H1 (cell line): ENCODE measurements around the gene TNIK. TPM values are rescaled to one million over a fixed set of nuclear protein-coding genes. Genes with fewer than 3 reads are reported as not detected.

Experiments used
- CTCF ChIA-PET: fragments of 300-600 bp; sonication (Branson Sonifier 250); formaldehyde crosslinking; loops from one replicate; lab custom pipeline; 2021; ENCODE audit not compliant: partially characterized antibody; lab: Charles Lee
- POLR2A ChIA-PET: fragments of 300-600 bp; sonication (Branson Sonifier 250); formaldehyde crosslinking; loops from one replicate; lab custom pipeline; 2021; ENCODE audit warnings: inconsistent platforms; ENCODE audit not compliant: partially characterized antibody; lab: Charles Lee
- DNase-seq, 2 experiments: peaks; one replicate each; pipeline versions ENCODE4 v3.0.0 to v3.0.0-alpha.2; 2010 to 2022; ENCODE audit warnings: low spot score in 2 of 2, low read depth in 1 of 2, mixed read lengths in 1 of 2
- FAIRE-seq: peaks from 2 replicates; lab custom pipeline; 2011; peaks lifted over from hg19 to GRCh38; lab: Jason Lieb, UNC
- H2AFZ ChIP-seq: 2 replicates; pipeline ENCODE4 v1.8.1; 2012; ENCODE audit warnings: low read length, inconsistent platforms
- H2AK5ac ChIP-seq: 2 replicates; pipeline ENCODE4 v1.6.1; 2013; ENCODE audit warnings: low read depth, low read length
- H2BK120ac ChIP-seq: replicated peaks from 2 replicates; pipeline ENCODE3; 2013; ENCODE audit warnings: low read depth, low read length, inconsistent platforms
- H2BK12ac ChIP-seq: 2 replicates; pipeline ENCODE4 v1.6.1; 2013; ENCODE audit warnings: low read depth, low read length
- H2BK15ac ChIP-seq: 2 replicates; pipeline ENCODE4 v1.6.1; 2013; ENCODE audit warnings: low read length
- H2BK20ac ChIP-seq: 2 replicates; pipeline ENCODE4 v1.6.1; 2013; ENCODE audit warnings: low read length
- H2BK5ac ChIP-seq: 2 replicates; pipeline ENCODE4 v1.6.1; 2013; ENCODE audit warnings: low read depth, low read length
- H3K14ac ChIP-seq: 2 replicates; pipeline ENCODE4 v1.6.1; 2013; ENCODE audit warnings: inconsistent platforms; ENCODE audit not compliant: insufficient read length
- H3K18ac ChIP-seq: 2 replicates; pipeline ENCODE4 v1.6.1; 2013; ENCODE audit warnings: low read length; ENCODE audit errors: extremely low read depth
- H3K23ac ChIP-seq: 2 replicates; pipeline ENCODE4 v1.6.1; 2013; ENCODE audit warnings: inconsistent platforms; ENCODE audit not compliant: insufficient read length
- H3K23me2 ChIP-seq: 2 replicates; pipeline ENCODE4 v1.6.1; 2013; ENCODE audit warnings: low read depth, low read length
- H3K27ac ChIP-seq: 2 replicates; pipeline ENCODE4 v1.6.1; 2011; ENCODE audit warnings: low read depth, low read length, inconsistent platforms
- H3K27me3 ChIP-seq, 4 experiments: replicated peaks in 1 of 4; 1 replicate in 1 of 4; 2 replicates in 3 of 4; pipeline versions ENCODE4 v1.6.1 to v1.8.1; 2011 to 2013; ENCODE audit warnings: low read length in 3 of 4, mild to moderate bottlenecking in 3 of 4, inconsistent platforms in 2 of 4, mixed read lengths in 2 of 4, moderate library complexity in 1 of 4; ENCODE audit not compliant: control insufficient read depth in 3 of 4, insufficient read depth in 3 of 4; ENCODE audit errors: extremely low read depth in 1 of 4
- H3K36me3 ChIP-seq, 4 experiments: 2 replicates each; pipeline versions ENCODE4 v1.6.1 to v1.8.1; 2011 to 2013; ENCODE audit warnings: mild to moderate bottlenecking in 4 of 4, low read length in 3 of 4, moderate library complexity in 2 of 4, control low read depth in 1 of 4, inconsistent platforms in 1 of 4; ENCODE audit not compliant: insufficient read depth in 4 of 4, control insufficient read depth in 2 of 4
- H3K4ac ChIP-seq: replicated peaks from 2 replicates; pipeline ENCODE3; 2013; ENCODE audit warnings: low read length, low read depth, mixed read lengths, inconsistent platforms; ENCODE audit not compliant: insufficient read length
- H3K4me1 ChIP-seq, 4 experiments: replicated peaks in 1 of 4; 1 replicate in 1 of 4; 2 replicates in 3 of 4; pipeline versions ENCODE4 v1.6.1 to v1.8.1; 2011 to 2013; ENCODE audit warnings: low read length in 3 of 4, inconsistent platforms in 2 of 4, mixed read lengths in 1 of 4; ENCODE audit not compliant: insufficient read depth in 4 of 4, control insufficient read depth in 3 of 4
- H3K4me2 ChIP-seq, 2 experiments: 2 replicates each; pipeline versions ENCODE4 v1.6.1 to v1.8.1; 2011 to 2013; ENCODE audit warnings: low read depth in 2 of 2, low read length in 2 of 2, control low read depth in 1 of 2, inconsistent platforms in 1 of 2, mild to moderate bottlenecking in 1 of 2; ENCODE audit not compliant: insufficient read depth in 1 of 2
- H3K4me3 ChIP-seq, 4 experiments: fragments of 200-600, 300-600 bp in 1 of 4; sonication (generic), shearing (Covaris generic), sonication (Bioruptor Twin) in 1 of 4; 2 replicates each; pipeline versions ENCODE4 v1.5.1 to v1.8.1; 2011 to 2016; ENCODE audit warnings: low read length in 4 of 4, low read depth in 3 of 4, control low read depth in 2 of 4, inconsistent platforms in 2 of 4, mild to moderate bottlenecking in 2 of 4, mixed read lengths in 1 of 4, moderate library complexity in 1 of 4; ENCODE audit not compliant: insufficient read depth in 2 of 4; ENCODE audit errors: extremely low read depth in 1 of 4
- H3K56ac ChIP-seq: replicated peaks from 2 replicates; pipeline ENCODE3; 2013; ENCODE audit warnings: low read depth, mild to moderate bottlenecking, mixed read lengths, low read length, inconsistent platforms; ENCODE audit not compliant: insufficient read length
- H3K79me1 ChIP-seq: 2 replicates; pipeline ENCODE4 v1.6.1; 2013; ENCODE audit warnings: low read depth, low read length, control low read depth
- H3K79me2 ChIP-seq, 2 experiments: 2 replicates each; pipeline versions ENCODE4 v1.6.1 to v1.8.1; 2012 to 2013; ENCODE audit warnings: low read length in 2 of 2, mild to moderate bottlenecking in 2 of 2, inconsistent platforms in 1 of 2; ENCODE audit not compliant: insufficient read depth in 2 of 2, control insufficient read depth in 1 of 2
- H3K9ac ChIP-seq, 4 experiments: replicated peaks in 1 of 4; 1 replicate in 1 of 4; 2 replicates in 3 of 4; pipeline versions ENCODE4 v1.6.1 to v1.8.1; 2011 to 2013; ENCODE audit warnings: low read depth in 3 of 4, low read length in 3 of 4, control low read depth in 2 of 4, mild to moderate bottlenecking in 2 of 4, moderate library complexity in 2 of 4, inconsistent platforms in 1 of 4; ENCODE audit errors: extremely low read depth in 1 of 4
- H3K9me3 ChIP-seq, 2 experiments: 2 replicates each; pipeline versions ENCODE4 v1.6.1 to v1.8.1; 2012 to 2013; ENCODE audit warnings: mild to moderate bottlenecking in 2 of 2, moderate library complexity in 2 of 2, control low read depth in 1 of 2, inconsistent platforms in 1 of 2, low read depth in 1 of 2, low read length in 1 of 2, mixed read lengths in 1 of 2; ENCODE audit not compliant: insufficient read depth in 2 of 2
- H4K20me1 ChIP-seq, 2 experiments: replicated peaks in 1 of 2; 2 replicates each; pipeline versions ENCODE3 to v1.8.1; 2011 to 2013; ENCODE audit warnings: inconsistent platforms in 2 of 2, low read length in 2 of 2, mild to moderate bottlenecking in 1 of 2; ENCODE audit not compliant: insufficient read depth in 2 of 2, control insufficient read depth in 1 of 2
- H4K5ac ChIP-seq: 2 replicates; pipeline ENCODE4 v1.6.1; 2013; ENCODE audit warnings: low read length, low read depth, mixed read lengths, inconsistent platforms; ENCODE audit not compliant: insufficient read length
- H4K8ac ChIP-seq: 2 replicates; pipeline ENCODE4 v1.8.0; 2013; ENCODE audit warnings: mild to moderate bottlenecking, moderate library complexity, low read length, inconsistent platforms; ENCODE audit not compliant: insufficient read depth; ENCODE audit errors: extremely low read depth
- H4K91ac ChIP-seq: replicated peaks from 2 replicates; pipeline ENCODE3; 2013; ENCODE audit warnings: low read length, mixed read lengths, inconsistent platforms; ENCODE audit not compliant: insufficient read length
- CTCF ChIP-seq, 3 experiments: IDR thresholded peaks; 1 replicate in 2 of 3; 2 replicates in 1 of 3; pipeline versions ENCODE4 v1.5.1 to v1.6.1; 2011; ENCODE audit warnings: low read length in 3 of 3, mild to moderate bottlenecking in 3 of 3, inconsistent platforms in 2 of 3, low read depth in 1 of 3, moderate library complexity in 1 of 3; ENCODE audit not compliant: insufficient read depth in 1 of 3; ENCODE audit errors: control extremely low read depth in 1 of 3
- GTF2F1 ChIP-seq: IDR thresholded peaks from 2 replicates; pipeline ENCODE4 v1.6.1; 2012; ENCODE audit warnings: low read depth, low read length, improper control_type of control experiment, borderline replicate concordance
- JUND ChIP-seq: IDR thresholded peaks from 2 replicates; pipeline ENCODE4 v1.6.1; 2011; ENCODE audit warnings: mild to moderate bottlenecking, improper control_type of control experiment, low read length
- SAP30 ChIP-seq: fragments of 300-600 bp; sonication (generic); IDR thresholded peaks from 2 replicates; pipeline ENCODE4 v1.7.1; 2012; ENCODE audit warnings: low read length, moderate library complexity, mild to moderate bottlenecking, inconsistent platforms; ENCODE audit not compliant: insufficient read depth, insufficient replicate concordance
- SUZ12 ChIP-seq: fragments of 200-600 bp; sonication (generic); IDR thresholded peaks from 2 replicates; pipeline ENCODE4 v1.6.1; 2012; ENCODE audit warnings: mild to moderate bottlenecking, inconsistent platforms, low read length, moderate library complexity, mixed read lengths
- TAF1 ChIP-seq: IDR thresholded peaks from 2 replicates; pipeline ENCODE4 v1.6.1; 2011; ENCODE audit warnings: mild to moderate bottlenecking, low read depth, low read length
- WGBS, 2 experiments: shearing (Covaris generic) in 1 of 2; methylation state at CpG; one replicate each; pipeline versions ENCODE4 v1.1.6 to v1.1.7; 2013 to 2015; ENCODE audit warnings: low lambda C conversion rate in 2 of 2, mixed read lengths in 2 of 2, inconsistent platforms in 1 of 2, low coverage in 1 of 2, missing lambda C conversion rate in 1 of 2; ENCODE audit not compliant: insufficient replicate concordance in 2 of 2, insufficient coverage in 1 of 2, insufficient read length in 1 of 2; ENCODE audit errors: extremely low coverage in 1 of 2, missing lambda C conversion rate in 1 of 2; 5-methylcytosine and 5-hydroxymethylcytosine counted together
- polyA plus RNA-seq, 7 experiments: library from polyadenylated mRNA; depleted of rRNA in 3 of 7; stranded (reverse) in 5 of 7; unstranded in 2 of 7; fragments of >200 nt in 5 of 7; fragments of 200-250 nt in 2 of 7; gene quantifications; 1 replicate in 5 of 7; 2 replicates in 1 of 7; 4 replicates in 1 of 7; pipeline versions ENCODE4 v1.2.1 to v1.2.3, GENCODE V29; 2011 to 2013; ENCODE audit warnings: missing spikeins in 2 of 7, mixed read lengths in 2 of 7
- total RNA-seq: library from RNA; stranded (reverse); fragmentation: NEBNext Ultra II Directional; extraction: Animal tissue kit (Norgen Biotek cat#: 25700); gene quantifications from 2 replicates; pipeline ENCODE4 v1.2.1, GENCODE V29; 2021
- TF ChIP-seq, protein P1 (sequence below): IDR thresholded peaks from 2 replicates; pipeline ENCODE4 v1.6.1; 2012; ENCODE audit warnings: low read length, inconsistent platforms

TNIK gene
- total and polyA plus RNA-seq, 2 of the 8 experiments (the other 6 are each of a cell fraction or from before 2014, with no cell fraction given), result 7.4 to 42.0 TPM

- 0 out of 2 replicates have a peak overlapping the region, but pooled peaks have one; percentile 21 for H2AFZ ChIP-seq
- H3K4me3 ChIP-seq, result no peak overlapping the region
- no peaks in the 10 kb centered on the region for H3K23me2 ChIP-seq
- no peaks in the 10 kb centered on the region for H3K9me3 ChIP-seq
- H3K4me1 ChIP-seq, result no peaks in the 10 kb centered on the region
- H2BK120ac ChIP-seq, result no peak overlapping the region
- H3K9ac ChIP-seq, result no peak overlapping the region
- no peaks in the 10 kb centered on the region for H3K79me2 ChIP-seq
- POLR2A ChIA-PET, result no interaction called here
- no peak overlapping the region for H3K14ac ChIP-seq
- no peak overlapping the region for H2BK5ac ChIP-seq
- H2BK20ac ChIP-seq, result no peak overlapping the region
- no peak overlapping the region for H3K4ac ChIP-seq
- no peak overlapping the region for H4K91ac ChIP-seq
- H3K23ac ChIP-seq, result no peak overlapping the region
- H4K8ac ChIP-seq, result no peak overlapping the region
- FAIRE-seq (no peak), DNase-seq (no peak)
- no peaks in the 10 kb centered on the region for H4K20me1 ChIP-seq
- H2BK12ac ChIP-seq, result no peak overlapping the region
- no peak overlapping the region for H4K5ac ChIP-seq
- H2BK15ac ChIP-seq, result no peak overlapping the region
- 94% methylated on average over 14 of the region's 14 CpGs; no CpG with 5 or more reads in 1 of the 2 experiments for WGBS, 2 experiments
- H3K4me2 ChIP-seq, result no peak overlapping the region
- no peaks in the 10 kb centered on the region for H3K79me1 ChIP-seq
- no peak overlapping the region for H3K27ac ChIP-seq
- no peaks in the 10 kb centered on the region for H3K27me3 ChIP-seq
- H2AK5ac ChIP-seq, result no peak overlapping the region
- H3K56ac ChIP-seq, result no peak overlapping the region
- H3K18ac ChIP-seq, result no peak overlapping the region
- CTCF ChIA-PET, result interaction anchor here (1.3 kb wide), 1 partner anchor 26 kb away, joined by 3 read pairs; no protein-coding TSS in a partner anchor
- H3K36me3 ChIP-seq, result no peaks in the 10 kb centered on the region
- TF ChIP-seq CTCF (IDR thresholded peaks at IDR 0.05; ENCODE audit: control extremely low read depth in 1 of 3, insufficient read depth in 1 of 3, low read depth in 1 of 3, low read length in 3 of 3) (no peak), GTF2F1 (no peak), TAF1 (no peak), JUND (no peak), SUZ12 (no peak), SAP30 (no peak)
- TF ChIP-seq, protein P1, sequence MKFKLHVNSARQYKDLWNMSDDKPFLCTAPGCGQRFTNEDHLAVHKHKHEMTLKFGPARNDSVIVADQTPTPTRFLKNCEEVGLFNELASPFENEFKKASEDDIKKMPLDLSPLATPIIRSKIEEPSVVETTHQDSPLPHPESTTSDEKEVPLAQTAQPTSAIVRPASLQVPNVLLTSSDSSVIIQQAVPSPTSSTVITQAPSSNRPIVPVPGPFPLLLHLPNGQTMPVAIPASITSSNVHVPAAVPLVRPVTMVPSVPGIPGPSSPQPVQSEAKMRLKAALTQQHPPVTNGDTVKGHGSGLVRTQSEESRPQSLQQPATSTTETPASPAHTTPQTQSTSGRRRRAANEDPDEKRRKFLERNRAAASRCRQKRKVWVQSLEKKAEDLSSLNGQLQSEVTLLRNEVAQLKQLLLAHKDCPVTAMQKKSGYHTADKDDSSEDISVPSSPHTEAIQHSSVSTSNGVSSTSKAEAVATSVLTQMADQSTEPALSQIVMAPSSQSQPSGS, result no peak
Measured at GRCh38 chr3:171044835-171045793, 415.1 kb downstream of the TNIK start.
